GM19468 (cell line): ENCODE data around the gene UNCX.

ENCODE experiments used
- ATAC-seq: cut with Tn5 transposase; IDR thresholded peaks from one replicate; pipeline ENCODE4 v1.9.1; 2021; ENCODE audit warnings: mild to moderate bottlenecking, moderate library complexity, moderate number of reproducible peaks; ENCODE audit not compliant: unreplicated experiment; ENCODE audit errors: extremely low read depth

Gene UNCX

GRCh38 chr7:1230411-1231213 lies 2.1 kb upstream of the UNCX start:
- no peak for ATAC-seq

GRCh38 chr7:1231214-1232102 lies 1.2 kb upstream of the UNCX start:
- no peak for ATAC-seq

DNA sequence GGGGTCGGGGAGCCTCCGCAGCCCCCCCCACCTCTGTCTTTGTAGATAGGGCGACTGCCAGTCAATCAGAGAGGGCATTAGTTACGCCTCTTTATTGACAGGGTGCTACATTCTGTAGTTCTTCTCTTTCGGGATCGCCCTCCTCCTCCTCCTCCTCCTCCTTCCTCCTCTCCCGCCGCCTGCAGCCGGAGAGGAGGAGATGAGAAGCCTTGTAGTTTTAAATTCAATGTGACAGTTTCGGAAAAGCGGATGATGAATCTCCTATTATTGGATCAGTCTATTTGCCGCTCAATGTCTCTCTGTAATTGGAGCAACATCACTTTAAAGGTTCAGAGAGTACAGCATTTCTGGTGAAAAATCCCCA lies 587 bp upstream of the UNCX start:
- no peak for ATAC-seq

GRCh38 chr7:1233333-1234048 lies 819 bp downstream of the UNCX start:
- ATAC-seq, result no peak

GRCh38 chr7:1234049-1234880 lies 1.6 kb downstream of the UNCX start:
- no peak for ATAC-seq

DNA sequence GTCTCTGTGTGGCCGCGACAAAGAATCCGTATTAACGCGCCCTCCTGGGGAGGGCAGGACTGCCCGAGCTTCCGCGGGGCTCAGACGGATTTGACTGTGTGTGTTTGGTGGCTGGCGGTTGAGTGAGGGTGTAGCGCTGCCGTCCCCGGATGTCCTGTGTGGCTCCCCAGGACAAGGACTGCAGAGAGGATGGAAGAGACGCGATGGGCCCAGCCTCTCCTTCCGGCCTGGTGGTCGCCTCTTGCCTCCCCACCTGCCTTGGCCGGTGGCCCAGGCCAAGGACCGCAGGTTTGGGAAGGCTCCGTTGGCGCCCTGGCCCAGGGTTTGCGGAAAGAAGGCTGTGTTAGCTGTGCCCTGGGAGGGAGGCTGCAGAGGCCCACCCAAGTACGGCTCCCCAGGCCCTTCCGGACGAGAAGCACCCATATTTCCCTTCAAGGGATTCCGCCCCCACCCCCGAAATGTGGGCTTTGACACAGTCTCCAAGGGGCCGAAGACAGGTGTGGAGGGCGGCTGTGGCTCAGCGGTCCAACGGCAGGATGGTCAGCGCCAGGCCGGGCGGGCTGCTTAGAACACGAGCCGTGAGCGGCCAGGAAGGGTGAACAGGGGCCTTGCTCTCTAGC lies 2.3 kb downstream of the UNCX start:
- no peak for ATAC-seq

GRCh38 chr7:1235501-1236131 lies 2.9 kb downstream of the UNCX start:
- ATAC-seq, result no peak

DNA sequence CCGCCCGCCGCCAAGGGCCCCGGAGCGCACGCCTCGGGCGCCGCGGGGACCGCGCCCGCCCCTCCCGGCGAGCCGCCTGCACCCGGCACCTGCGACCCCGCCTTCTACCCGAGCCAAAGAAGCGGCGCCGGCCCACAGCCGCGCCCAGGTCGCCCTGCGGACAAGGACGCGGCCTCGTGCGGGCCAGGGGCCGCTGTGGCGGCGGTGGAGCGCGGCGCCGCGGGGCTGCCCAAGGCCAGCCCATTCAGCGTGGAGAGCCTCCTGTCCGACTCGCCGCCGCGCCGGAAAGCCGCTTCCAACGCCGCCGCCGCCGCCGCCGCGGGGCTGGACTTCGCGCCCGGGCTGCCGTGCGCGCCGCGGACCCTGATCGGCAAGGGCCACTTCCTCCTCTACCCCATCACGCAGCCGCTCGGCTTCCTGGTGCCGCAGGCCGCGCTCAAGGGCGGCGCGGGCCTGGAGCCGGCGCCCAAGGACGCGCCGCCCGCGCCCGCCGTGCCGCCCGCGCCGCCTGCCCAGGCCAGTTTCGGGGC lies 3.5 kb downstream of the UNCX start:
- no peak for ATAC-seq

- no peak for ATAC-seq
Measured at GRCh38 chr7:1236831-1237701, 4.4 kb downstream of the UNCX start.

- no peak for ATAC-seq
Measured at GRCh38 chr7:1237704-1238255, 5.1 kb downstream of the UNCX start.

- ATAC-seq, result no peak
Measured at GRCh38 chr7:1238450-1238882, 5.8 kb downstream of the UNCX start.

- no peak for ATAC-seq
Measured at GRCh38 chr7:1238931-1239802, 6.5 kb downstream of the UNCX start.

DNA sequence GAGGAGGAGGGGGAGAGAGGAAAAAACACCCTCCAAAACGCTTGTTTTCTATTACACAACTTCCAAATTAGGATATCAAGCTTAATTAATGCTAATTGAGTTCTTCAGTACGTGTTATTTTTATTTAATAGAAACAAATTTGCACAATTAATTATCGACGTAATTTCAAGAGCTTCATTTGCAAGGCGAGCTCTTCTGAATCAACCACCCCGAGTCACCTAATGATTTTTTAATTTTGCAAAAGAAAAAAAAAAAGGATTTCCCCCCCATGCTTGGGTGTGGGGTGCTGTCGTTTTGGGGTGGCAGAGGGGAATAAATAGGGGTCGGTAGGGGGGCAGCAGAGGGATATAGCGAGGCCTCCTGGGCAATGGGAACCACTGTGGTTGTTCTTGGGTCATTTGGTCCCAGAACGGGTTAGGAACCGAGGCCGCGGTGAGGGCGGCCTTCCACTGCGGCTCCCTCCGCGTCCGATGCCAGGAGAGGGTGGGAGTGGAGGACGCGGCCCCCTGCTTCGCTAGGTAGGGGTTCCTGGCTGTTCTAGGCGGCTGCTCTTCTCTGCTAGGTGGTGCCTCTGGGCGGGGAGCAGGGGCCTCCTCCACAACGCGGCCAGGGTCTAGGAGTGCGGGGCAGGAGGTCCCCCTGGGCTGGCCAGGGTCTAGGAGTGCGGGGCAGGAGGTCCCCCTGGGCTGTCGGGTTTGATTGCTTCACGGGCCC lies 7.3 kb downstream of the UNCX start:
- ATAC-seq, result no peak

- ATAC-seq, result no peak
Measured at GRCh38 chr7:1240517-1241257, 8.0 kb downstream of the UNCX start.

GRCh38 chr7:1241258-1241602 lies 8.6 kb downstream of the UNCX start:
- ATAC-seq, result no peak
